GM21390 (cell line): ENCODE results near the gene GALNT14.

Experiments used
- ATAC-seq: cut with Tn5 transposase; IDR thresholded peaks from one replicate; pipeline ENCODE4 v1.9.1; 2021; ENCODE audit not compliant: unreplicated experiment

Gene GALNT14

GRCh38 chr2:31018280-31018679 is 120.0 kb downstream of the GALNT14 start:
- ATAC-seq, result no peak

DNA sequence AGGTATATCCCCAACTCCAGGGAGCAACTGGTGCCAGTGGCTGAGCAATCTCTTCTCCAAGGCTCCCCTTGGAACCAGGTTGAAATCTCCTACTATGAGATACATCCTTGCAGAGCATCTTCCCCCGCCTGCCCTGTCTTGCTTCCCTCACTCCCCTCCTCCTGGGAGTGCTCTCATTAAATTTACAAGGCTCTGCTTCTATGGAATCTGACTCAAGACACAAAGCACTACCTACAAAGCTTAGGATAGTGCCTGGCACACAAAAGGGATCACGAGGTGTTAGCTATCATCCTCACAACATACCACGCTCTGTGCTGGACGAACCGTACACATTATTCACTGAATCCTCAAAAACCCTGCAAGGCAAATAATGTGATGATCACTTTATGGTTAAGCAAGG is 121.6 kb downstream of the GALNT14 start:
- ATAC-seq, result no peak

DNA sequence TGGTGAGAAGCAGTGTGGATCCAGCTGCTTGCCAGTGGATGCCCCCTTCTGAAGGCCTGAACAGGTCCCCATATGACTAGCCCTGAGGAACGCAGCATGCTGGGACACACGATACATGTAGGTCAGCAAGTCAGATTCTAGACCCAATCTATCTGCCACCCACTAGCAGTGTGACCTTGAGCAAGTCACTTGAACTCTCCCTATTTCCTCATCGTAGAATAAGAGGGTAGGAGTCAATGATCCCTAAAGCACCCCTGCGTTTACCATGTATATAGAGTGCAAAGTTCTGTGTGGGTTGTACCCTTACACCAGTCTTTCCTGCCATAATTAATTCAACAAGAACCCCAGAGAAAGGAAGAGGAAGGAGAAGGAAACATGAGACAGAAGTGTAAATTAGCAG is 123.7 kb downstream of the GALNT14 start:
- no peak for ATAC-seq

- no peak for ATAC-seq
These were observed 124.9 kb downstream of the GALNT14 start for GRCh38 chr2:31013301-31013700.

DNA sequence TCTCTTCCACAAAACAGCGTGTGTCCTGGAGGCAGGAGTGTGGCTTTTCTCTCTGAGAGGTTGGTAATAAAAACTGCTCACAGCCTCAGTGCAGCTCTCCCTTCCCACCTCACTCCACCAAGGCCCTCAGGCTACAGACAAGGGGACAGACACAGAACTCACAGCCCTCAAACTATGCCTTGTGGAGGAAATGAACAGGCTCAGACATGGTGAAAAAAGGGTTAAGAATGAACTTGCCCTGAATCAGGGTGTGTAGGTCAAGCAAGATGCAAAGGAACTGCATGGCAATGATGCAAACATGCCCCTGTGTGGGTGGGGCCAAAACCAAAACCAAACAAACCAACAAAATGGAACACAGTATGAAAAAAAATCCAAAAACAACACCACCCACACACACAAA is 125.8 kb downstream of the GALNT14 start:
- no peak for ATAC-seq

DNA sequence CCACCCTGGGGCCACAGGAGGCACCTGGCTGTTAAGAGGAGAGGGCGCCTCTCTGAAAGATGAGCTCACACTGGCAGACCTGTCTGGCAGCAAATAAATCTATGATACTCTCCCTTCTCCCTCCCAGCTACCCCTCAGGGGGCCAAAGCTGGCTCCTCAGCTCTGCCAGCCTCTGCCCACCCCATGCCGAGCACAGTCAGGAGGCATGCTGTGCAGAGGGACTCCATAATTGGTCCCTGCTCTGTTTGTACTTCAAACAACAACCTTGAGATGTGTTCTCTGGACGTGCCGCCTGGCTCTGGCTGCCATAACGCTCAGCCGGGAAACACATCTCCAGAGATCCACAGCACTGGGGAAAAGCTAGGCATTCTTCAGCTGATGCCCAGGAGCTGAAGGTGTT is 126.7 kb downstream of the GALNT14 start:
- no peak for ATAC-seq

DNA sequence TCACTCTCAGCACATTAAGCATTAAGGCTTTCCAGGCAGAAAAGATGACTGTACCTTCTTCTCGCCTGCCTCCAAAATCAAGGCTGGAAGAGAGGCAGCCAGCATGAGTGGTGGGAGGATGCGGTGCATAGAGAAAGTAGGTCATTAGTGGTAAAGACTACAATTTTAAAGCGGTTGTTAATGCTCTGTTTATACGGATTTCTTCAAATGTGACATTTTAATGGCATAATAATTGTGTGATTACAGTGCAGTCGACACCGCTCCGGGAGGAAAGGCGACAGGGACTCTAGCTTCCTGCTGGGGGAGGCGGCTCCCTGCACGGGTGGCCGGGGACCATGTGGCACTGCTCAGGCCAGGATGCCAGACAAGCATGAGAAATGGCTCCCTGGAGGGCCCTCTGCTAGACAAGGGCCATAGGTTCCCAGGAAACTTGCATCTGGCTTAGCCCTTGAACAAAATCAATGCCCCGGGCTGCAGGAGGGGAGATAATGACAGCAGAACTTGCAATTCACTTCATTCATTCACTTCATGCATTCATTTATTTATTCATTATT is 129.6 kb downstream of the GALNT14 start:
- no peak for ATAC-seq

DNA sequence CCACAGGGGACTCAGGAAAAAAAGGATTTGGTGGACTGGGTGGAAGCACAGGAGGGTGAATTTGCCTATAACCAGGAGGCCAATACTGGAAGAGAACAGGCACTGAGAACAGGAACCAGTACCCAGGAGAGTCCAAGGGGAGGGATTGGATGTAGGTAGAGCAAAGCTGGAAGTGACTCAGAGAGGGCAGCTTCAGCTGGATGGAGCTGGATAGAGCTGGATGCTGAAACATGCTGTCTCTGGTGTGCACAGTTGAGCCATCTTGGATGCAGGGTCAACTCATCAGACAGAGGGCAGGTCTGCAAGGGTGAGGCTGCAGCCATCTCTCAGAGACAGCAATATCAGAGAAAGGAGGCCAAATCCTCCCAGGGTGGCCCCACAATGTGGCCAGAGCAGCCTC is 134.0 kb downstream of the GALNT14 start:
- ATAC-seq, result no peak

- no peak for ATAC-seq
These were observed 134.5 kb downstream of the GALNT14 start for GRCh38 chr2:31003749-31004148.

- ATAC-seq, result no peak
These were observed 135.6 kb downstream of the GALNT14 start for GRCh38 chr2:31002537-31003150.

DNA sequence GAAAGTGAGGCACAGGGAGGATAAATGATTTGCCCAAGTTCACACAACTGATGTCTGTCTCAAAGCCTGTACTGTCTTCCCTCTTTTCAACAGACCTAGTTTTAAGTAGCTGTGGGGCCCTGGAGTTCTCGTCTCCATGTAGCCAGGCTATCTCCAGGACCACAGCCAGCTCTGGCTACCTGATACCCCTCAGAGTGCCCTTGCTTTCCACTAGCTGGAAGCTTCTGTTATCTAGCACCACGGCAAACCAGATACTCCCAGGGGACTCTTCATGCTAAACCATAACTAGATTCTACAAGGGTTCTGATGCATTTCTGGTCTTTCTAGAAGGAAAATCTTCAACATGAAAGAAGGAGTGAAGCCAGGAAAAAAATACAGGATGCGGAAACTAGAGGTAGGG is 137.3 kb downstream of the GALNT14 start:
- ATAC-seq, result no peak

GRCh38 chr2:30998672-30999071 is 139.6 kb downstream of the GALNT14 start:
- no peak for ATAC-seq

GRCh38 chr2:30997979-30998378 is 140.3 kb downstream of the GALNT14 start:
- ATAC-seq, result no peak

GRCh38 chr2:30994227-30995056 is 143.8 kb downstream of the GALNT14 start:
- no peak for ATAC-seq

GRCh38 chr2:30992781-30993180 is 145.5 kb downstream of the GALNT14 start:
- no peak for ATAC-seq

DNA sequence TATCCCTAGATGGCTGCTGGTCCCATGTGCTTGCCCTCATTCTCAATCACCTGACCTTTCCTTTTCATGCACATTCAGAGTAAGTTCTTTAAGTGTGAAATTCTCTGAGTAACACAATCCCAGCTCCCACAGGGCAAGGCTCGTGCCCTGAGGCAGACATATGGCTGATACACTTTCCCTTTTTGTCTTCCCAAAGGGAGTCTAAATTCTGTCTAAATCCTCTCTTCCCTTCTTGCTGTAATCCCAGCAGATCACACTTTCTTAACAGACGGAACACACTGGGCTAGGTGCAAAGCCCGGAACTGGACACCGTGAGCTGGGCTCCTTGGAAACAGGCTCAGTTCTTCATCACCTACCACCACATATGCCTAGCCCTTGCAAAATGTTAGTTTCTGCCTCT is 147.6 kb downstream of the GALNT14 start:
- ATAC-seq, result no peak

DNA sequence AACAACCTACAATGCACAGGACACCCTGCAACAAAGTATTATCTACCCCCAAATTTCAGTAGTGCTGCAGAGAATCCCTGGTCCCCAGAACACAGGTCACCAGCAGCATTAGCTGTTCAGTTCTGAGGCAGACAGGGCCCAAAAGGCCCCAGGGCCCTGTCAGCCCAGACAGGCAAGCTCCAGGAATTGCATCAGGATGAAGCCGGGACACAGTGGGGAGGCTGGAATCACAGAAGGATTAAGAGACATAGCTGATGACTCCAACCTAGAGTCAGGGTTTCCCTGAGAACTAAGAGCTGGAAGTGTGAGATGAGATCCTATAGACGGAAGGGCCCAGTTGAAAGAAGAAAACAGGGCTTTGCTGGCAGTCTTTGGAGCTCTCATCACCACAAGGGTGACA is 148.1 kb downstream of the GALNT14 start:
- ATAC-seq, result no peak

DNA sequence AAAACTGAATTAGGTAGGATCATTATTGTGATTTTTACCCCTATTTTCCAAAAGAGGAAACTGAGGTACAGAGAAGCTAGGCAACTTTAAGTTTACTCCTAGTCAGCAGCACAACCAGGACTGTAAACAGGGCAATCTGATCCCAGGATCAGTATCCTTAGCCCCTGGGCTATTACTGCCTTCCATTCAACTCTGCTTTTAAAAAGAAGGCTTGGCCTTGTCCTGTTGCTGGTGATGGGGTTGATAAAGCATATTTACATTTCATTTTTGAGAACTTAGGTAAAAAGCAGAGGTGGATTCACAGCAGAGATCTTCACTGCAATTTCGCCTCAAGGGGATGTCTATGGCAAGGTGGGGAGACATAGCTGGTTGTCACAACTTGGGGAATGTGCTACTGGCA is 148.5 kb downstream of the GALNT14 start:
- no peak for ATAC-seq

GRCh38 chr2:30987566-30987965 is 150.7 kb downstream of the GALNT14 start:
- ATAC-seq, result no peak

DNA sequence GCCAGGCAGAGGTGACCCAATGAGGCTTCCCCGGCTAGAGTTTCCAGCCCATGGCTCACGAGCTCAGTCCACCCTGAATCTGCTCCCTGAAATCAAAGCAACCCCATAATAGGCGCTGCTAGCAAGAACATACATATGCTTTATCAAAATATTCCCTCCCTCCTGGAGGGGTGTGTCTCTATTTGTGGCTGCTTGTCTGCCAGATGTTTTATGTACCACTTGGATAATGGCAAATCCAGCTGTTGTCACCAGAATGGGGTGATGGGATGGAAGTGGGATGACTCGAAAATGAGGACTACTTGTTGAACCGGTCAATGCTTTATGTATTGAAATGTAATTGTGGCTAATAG is 152.0 kb downstream of the GALNT14 start:
- ATAC-seq, result no peak

DNA sequence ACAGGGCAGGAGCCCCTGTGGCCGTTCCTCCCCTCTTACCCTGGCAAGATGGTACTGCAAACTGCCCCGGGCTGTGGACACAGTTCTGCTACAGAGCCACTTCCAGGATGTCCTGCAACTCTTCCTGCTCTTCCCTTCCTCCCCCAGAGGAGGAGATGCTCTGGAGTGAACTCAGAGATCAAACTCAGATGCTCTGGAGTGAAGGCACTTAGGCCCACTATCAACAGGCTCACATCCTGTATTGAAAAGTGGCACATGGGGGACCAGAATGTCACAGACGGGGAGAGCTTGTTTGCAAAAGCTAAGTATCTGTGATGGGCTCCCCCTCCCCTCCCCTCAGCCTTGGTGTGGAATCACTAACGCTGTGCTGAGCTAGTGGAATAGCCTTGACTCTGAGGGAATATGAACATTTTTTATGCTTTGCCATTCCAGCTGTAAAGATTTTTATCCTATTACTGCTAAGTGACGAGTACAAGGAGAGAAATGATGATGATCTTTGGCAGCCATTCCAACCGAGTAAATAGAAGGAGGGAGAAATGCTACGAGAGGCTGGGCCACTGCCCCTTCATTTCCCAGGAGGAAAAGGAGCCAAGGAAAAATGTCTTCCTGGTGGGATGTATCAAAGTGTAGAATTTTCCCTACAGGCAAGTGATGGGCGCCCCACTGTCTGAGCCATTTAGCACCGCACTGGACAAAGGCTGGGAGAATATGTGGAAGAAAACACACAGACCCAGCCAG is 152.6 kb downstream of the GALNT14 start:
- no peak for ATAC-seq

DNA sequence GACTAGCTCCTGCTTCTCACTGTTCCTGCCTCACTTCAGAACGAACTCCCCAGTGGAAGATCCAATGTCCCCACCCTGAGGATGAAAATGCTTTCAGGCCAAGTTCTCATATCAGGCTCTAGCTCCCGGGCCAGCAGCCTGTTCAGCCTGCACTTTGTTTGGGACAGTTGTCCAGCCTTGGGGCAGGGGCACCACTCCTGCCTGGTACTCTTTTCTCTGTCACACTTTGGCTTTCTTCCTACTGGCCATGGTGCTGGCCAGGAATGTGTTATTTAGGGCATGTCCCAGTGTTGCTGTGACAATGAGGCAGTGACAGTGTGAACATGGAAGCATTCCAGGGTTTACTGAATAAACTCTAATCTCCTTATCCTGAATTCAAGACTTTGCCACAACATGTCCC is 154.1 kb downstream of the GALNT14 start:
- ATAC-seq, result no peak
